ENCODE data around the gene PDE4DIP.
"Not testable (repeated sequence)": the region's sequence is repeated elsewhere in the genome, so short reads cannot be mapped to it uniquely, and the experiment has no call there.

Gene PDE4DIP

DNA sequence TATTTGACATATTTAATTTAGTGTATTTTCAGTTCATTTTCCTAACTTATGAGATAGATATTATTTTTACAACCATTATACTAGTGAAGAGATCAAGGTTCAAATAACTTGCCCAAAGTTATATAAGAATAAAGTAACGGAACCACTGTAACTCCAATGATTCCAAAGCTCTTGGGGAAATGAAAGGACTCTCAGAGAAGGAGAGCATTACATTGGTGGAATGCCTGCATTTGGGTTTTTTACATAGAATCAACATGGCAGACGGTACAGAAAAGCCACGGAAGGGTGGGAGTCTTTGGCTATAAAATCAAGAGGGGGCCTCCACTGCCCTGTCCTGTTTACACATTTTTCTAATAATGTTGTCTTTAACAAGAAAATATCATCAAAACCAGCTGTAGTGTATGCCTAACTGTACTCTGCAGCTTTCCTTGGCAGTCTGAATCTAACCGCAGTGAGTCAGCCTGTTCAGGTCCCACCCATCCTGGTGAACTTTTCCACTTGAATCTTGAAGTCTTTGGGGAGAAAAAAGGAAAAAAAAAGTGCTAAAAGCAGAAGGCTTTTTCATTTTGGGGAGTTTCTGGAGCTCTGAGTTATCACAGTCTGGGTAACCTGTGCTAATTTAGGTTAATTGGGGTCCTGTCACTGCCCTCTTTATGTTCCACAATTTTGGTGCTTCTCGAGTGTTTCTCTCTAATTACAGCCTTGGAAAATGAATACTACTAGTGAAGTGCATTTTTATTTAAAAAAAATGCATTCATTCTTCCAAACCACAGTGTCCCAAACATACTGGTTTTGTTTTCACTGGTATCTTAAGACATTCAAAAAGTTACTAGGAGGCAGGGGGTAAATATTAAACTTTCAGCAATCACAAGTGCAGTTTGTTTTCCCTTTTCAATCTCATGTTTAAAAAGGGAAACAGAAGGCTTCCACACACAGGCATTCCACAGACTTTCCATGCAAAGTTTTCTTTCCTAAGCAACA is 30.5 kb downstream of the PDE4DIP start:
- DNase-seq, result not testable (repeated sequence)

DNA sequence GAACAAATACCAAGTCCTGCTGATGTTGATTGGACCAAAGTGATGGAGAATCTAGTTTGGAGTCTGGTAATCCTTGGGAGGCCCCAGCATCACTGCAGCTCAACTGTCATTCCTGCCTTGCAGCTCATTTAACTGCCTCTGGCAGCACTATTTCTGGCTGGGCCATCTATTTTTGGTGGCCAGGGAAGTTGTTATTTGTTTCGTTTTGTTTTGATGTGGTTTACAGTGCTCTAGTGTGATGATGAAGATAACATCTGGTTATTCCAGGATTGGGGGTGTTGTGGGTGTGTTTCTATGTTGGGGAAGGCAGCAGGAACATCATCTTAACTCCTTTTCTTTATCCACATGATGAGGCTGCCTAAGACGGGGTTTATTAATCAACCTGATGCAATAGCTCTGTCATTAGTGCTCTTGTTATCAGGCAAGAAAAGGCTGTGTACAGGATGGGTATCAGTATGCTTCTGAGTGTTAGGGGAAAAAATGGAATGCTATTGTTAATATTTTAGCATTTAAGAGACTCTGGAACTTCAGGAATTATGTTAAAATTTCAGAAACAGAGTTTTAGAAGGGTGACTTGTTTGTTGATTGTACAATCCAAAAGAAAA is 35.7 kb downstream of the PDE4DIP start:
- DNase-seq, result not testable (repeated sequence)

DNA sequence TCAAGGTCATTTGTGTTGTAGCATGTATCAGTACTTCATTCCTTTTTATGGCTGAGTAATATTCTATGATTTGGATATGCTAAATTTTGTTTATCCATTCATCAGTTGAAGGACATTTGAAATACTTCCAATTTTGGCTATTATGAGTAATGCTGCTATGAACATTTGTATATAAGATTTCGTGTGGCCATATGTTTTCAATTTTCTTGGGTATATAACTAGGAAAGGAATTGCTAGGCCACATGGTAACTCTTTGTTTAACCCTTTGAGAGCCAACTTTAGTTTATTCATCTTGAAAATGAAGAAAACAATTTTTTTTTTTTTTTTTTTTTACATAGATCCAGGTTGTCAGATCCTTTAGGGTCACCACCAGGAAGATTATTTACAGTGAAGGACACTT is 37.0 kb downstream of the PDE4DIP start:
- DNase-seq, result not testable (repeated sequence)

DNA sequence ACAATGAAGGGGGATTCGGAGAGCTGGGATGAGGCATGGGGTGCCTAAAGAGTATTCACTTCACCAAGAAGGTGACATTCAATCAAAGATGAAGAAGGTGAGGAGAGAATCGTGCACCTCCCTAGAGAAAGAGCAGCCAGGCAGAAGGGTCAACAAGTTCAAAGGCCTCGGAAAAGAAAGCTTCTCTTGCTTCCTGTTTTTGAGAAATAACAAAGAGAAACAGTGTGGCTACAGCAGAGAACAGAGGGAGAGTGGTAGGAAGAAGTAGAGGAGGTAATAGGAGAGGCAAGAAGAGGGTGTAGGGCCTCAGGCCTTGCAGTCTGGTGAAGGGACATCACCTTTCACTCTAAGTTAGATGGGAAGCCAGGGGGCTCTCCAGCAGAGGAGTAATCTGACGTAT is 41.0 kb downstream of the PDE4DIP start:
- DNase-seq, result not testable (repeated sequence)

DNA sequence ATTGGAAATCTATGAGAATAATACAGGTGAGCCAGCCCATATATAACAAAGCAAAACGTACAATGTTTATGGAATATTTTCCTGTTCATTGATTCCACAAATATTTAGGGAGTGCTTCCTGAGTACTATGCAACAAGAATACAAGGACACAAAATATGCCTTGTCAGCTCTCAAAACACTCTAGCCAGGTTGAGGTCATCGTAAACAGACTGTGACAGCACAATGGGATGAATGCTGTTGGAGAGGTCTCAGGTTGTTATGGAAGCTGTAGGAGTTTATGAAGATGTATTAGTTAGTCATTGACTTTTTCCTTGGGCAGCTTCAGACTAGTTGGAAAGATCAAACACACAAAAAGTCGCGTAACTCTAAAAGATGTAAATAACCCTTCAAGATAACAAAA is 42.1 kb downstream of the PDE4DIP start:
- DNase-seq, result not testable (repeated sequence)

DNA sequence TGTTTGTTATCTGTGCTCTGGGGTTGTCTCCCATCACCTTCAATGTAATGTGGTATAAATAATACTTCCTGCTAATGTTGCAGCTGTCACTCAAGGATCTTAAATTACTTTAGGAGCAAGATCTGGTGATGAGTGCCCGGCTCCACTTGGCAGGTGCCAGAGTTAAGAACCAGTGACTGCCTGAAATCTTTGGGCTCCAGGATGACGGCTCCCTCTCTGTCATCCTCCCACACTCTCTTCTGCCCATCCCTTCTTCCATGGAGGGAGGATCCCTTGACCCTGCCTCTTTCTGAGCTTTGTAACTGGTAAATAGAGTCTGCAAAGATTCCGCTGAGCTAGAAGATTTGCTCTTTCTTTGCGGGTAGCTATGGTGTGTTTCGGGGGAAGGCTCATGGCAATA is 44.4 kb downstream of the PDE4DIP start:
- DNase-seq, result not testable (repeated sequence)

DNA sequence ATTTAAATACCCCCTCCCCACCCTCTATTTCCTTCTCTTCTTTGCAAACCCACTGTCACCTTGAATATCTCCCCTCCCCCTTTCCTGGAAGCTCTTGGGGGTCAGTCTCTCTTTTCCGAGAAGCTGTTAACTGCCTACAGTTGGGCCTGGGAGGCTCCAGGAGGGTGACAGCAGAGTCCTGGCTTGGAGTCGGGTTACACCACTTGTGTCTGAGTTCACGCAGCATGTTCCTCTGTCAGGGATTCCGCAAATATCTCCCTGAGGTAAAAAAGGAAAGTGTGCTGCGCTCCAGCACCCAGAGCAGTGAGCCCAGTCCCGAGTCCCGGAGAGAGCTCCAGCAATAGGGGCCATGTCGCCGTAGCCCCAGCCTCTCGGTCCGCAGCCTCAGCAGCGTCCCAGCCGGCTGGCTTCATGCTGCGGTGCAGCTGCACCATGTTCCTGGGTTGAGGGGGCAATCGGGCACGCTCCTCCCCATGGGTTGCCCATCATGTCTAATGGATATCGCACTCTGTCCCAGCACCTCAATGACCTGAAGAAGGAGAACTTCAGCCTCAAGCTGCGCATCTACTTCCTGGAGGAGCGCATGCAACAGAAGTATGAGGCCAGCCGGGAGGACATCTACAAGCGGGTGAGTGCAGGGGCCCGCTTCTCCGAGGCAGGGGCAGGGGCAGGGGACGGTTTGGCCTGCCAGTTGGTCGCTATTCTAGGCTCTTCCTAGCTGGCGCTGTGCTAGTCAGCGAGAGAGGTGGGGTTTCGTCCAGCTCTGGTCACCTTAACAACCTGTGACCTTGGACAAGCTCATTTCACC is 45.2 kb downstream of the PDE4DIP start:
- not testable (repeated sequence) for DNase-seq

DNA sequence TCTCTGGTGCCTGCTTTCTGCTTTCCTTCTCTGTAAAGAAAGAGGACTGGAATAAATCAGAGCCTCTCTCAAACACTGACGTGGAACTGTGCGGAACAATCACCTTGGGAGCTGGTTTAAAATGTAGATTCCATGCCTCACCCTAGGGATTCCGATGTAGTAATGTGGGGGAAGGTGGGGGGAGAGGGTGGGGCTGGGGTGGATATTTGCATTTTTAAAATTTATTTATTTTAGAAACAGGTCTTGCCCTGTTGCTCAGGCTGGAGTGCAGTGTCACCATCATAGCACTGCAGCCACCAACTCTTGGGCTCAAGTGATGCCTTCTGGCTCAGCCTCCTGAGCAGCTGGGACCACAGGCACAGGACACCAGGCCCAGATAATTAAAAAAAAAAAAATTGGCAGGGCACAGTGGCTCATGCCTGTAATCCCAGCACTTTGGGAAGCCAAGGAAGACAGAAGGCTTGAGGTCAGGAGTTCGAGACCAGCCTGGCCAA is 45.9 kb downstream of the PDE4DIP start:
- not testable (repeated sequence) for DNase-seq

DNA sequence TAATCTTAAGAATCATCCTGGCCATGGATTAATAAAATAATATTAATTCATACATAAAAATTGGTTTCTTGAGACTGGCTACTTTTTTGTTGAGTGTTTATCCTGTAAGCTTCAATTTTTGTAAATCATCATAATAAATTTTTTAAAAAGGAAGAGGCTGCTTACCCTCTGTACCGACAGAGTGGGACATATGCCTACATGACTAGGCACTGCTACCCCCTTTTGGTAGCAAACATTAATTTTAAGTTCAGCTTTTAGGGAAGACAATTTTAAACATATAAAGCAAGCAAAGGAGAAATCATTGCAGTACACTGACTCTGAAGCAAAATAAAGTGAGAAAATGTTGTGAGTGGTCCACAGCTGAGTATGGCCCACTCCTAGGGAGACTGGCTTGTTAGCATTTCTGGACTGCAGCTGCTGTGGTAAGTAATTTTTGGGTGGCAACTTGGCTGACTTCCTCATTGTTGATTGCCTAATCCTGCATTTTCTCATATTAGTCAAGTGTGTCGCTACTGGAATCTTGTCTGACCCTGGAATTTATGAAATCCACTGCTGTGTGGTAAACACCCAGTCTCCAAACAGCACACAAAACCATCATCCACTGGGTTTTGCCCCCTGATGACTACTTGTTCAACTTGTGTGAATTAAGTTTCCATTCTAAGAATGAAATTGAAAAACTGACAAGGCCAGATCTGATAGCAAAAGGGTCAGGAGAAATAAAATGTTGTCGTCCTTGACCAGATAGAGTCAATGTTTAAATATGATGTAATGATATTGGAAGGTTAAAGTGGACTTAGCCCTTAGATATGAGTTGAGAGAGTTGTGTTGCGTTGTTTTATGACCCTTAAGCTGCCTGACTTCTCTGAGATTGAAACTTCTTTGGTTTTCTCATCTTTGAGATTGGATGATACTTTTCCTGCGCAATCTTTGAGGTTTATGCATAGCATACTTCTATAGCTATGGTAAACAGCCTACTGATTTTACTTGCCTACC is 50.4 kb downstream of the PDE4DIP start:
- not testable (repeated sequence) for DNase-seq

DNA sequence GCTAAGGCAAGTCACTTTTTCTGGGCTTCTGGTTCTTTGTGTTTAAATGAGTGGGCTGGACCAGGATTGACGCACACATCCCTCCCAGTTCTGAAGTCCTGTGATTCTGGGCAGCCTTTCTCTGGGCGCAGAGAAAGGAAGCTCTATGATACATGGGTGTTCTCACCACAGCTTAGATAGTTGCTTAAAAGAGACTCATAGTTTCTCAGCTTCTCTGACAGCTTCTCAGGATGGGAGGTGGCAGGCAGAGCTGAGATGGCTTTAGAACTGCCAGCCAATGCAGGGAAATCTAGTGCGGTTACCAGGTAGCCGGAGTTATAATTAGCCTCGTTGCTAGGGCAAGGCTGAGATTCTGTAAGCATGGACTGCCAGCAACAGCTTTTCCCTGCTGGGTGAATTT is 55.8 kb downstream of the PDE4DIP start:
- DNase-seq, result not testable (repeated sequence)

DNA sequence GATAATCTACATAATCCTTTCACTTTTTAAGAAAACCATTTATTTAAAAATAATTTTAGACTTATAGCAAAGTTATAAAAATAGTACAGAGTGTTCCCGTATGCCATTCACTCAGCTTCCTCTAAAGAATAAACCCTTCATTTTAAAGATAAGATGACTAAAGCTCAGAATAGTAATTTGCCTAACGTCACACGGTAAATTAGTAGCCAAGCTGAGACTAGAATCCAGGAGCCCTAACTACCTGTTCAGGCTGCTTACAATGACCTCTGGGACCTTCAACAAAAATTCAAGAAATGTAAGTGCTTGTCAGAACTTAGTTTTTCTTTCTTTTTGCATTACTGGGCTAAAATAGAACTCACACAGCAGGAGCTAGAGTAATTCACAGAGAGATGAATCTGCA is 56.5 kb downstream of the PDE4DIP start:
- not testable (repeated sequence) for DNase-seq

DNA sequence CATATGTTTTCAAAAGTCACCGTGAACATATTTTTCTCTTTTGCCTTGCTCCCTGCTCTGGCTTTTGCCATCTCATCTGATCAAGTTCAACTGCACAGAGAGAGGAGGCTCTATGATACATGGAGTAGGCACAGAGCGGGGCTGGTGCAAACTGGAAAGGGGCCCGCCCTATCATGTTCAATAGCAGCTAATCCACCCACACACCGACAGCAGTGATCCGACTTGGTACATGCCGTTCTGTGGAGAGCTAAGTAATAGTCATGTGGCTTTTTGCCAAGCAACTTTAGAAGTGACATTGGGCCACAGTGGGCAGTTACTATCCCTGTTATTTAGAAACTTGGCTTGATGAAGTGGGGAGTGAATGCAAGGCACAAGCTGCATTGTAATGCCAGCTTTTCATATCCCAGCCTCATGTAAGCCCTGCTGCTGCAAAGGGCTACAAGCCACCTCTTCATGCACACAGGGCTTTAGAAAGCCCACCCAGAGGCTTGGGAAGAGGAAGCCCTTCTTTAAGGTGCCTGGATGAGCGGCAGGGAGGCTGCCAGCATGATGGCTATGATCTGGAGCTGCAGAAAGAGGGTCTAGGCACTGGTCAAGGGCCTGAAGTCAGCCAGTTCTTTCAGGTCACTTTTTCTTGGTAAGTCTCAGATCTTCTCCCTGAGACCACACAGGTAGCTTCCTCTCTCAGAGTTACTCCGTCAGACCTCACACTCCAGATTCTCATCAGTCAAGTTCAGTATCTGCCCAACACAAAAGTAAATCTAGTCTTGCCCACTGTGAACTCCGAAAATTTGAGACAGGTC is 57.1 kb downstream of the PDE4DIP start:
- DNase-seq, result not testable (repeated sequence)

DNA sequence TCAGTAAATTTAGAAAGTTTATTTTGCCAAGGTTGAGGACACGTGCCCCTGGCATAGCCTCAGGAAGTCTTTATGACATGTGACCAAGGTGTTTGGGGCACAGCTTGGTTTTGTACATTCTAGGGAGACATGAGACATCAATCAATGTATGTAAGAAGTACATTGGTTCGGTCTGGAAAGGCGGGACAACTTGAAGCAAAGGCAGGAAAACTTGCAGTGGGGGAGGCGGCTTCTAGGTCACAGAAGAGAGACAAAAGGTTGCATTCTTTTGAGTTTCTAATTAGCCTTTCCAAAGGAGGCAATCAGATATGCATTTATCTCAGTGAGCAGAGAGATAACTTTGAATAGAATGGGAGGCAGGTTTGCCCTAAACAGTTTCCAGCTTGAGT is 57.7 kb downstream of the PDE4DIP start:
- not testable (repeated sequence) for DNase-seq

DNA sequence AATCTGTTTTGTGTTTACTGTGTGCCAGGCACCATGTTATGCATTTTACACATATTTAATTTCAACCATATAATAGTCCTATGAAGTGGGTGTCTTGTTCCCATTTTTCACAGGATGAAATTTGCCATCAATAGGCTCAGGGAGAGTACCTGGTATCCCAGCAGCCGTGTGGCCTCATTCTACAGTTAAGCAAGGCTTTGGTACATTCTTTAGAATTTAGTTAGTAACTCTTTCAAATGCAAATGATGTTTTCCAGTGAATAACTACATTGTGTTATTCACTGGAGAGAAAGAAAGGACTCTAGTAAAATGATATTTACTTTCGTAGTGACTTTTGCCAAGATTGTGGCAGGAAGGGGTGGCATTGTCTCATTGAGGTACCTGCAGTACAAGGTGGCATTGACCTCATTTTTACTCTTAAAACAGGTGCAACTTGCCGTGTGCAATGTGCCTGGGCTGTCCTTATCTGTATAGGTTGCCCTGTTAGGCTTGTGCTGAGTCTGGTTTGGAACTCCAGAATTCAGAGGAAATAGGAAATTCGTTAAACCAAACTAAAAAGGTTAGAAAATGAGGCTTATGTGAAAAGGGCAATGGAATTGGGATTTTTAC is 65.1 kb downstream of the PDE4DIP start:
- DNase-seq, result not testable (repeated sequence)

DNA sequence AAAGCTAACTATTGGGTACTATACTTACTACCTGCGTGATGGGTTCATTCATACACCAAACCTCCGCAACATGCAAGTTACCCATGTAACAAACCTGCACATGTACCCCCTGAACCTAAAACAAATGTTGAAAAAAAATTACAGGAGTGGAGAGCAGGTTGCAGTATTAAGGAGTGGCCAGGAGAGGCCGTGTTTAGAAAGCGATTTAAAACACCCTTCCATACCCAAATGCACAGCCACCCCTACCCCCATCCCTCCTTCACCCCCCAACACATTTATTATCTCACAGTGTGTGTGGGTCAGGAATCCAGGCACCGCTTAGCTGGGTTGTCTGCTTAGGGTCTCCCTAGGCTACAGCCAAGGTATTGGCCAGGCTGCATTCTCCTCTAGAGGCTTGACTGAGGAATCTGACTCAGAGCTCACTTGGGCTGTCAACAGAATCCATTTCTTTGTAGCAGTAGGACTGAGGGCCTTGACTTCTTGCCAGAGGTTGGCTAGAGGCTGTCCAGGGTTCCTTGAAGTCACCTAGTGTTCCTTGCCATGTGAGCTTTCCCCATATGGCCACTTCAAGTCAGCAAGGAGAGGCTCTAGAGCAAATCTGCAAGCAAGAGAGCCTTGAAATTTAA is 67.2 kb downstream of the PDE4DIP start:
- DNase-seq, result not testable (repeated sequence)

DNA sequence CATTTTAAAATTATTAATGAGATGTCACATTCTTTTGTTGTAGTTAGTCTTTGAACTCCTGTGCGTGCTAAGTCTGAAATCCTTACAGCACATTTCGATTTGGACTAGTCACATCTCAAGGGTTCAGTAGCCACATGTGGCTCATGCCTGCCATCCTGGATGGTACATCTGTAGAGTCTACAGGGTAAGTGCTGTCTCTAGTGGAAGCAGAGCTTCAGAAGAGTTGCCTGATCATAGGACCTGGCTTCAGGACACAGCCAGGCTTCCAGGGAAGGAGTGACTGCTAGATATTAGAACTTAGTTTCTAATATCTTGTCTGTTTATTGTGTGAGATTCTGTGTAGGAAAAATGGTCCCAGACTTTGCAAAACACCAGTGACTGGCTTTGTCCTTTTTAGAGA is 72.0 kb downstream of the PDE4DIP start:
- DNase-seq, result not testable (repeated sequence)

DNA sequence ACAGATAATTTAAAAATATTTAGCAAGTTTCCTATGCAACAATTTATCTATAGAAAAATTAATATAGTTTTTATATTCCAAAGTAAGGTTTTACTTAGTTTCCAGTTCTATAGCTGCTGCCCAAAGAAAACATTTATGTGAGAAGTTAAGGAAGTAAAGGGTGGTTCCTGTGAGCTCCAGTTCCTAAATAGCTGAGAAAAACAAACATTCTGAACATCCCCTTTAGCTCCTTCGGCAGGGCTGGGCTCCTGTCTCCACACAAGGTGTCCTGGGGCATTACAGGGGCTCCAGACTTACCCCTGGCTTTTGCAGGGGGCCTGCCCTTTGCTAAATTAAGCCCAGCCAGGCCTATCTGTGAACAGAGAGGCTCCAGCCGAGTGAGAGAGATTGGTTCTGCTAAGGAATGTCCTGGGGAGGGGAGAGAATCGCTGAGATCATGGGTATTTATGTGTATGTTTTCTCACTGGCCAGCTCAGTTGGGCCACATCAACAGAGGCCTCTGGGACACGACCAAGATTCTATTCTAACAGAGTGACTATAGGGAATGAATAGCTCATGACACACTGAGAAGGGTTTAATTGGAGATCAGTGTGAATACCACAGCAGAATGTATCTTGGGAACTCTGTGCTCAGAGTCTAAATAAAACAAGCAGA is 72.6 kb downstream of the PDE4DIP start:
- not testable (repeated sequence) for DNase-seq

DNA sequence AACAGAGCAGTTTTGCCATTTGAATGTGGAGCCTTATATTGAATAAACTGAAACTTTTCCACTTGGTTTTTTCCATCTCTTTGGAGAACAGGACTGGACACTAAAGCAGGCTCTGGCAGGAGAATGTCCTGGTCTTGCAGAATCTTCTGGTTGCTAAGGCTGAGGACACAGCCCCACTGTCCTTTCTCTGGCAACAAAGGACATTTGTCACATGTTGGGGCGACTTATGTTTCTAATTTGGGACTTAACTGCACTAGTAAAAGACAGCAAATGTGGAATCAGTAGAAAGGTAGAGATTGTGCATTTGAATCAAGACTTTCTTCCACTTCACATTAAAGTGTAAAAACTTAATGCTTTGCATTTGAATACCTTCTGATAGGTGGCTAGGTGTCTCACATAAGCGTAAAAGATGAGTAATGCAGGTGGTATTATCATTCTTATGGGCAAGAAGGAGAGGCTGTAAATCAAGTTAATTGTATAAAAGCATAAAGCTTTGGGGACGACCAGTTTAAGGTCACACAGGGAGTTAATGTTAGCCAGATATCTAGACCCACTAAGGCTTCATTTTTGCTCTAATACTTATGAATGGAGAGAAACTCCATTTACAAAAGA is 74.7 kb downstream of the PDE4DIP start:
- not testable (repeated sequence) for DNase-seq

DNA sequence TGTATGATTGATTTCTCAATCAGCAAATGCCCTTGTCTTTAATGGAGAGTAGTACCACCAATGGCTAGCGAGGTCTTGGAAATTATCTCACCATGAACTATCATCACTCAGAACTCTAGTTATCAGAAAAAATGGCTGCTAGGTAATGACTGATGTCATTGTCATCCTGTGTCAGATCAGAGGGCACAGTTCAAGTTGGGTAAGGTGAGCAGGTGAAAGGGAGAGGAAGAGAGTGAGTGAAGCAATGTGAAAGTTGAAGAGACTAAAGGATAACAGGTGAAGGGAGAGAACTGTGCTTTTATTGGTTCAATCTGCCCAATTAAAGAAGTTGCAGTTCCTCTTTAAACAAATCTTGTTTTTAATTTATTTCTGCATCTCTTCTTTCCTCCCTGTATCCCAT is 76.8 kb downstream of the PDE4DIP start:
- DNase-seq, result not testable (repeated sequence)
